NCI-H146 treated with DMSO at 0.1 percent for 48 hours (cell line): ENCODE measurements around the gene PRX.
A peak's percentile ranks its signal among the peaks of the same experiment; 100 is the strongest.
"Not testable (repeated sequence)": the region's sequence is repeated elsewhere in the genome, so short reads cannot be mapped to it uniquely, and the experiment has no call there.

Experiments used
- DNase-seq: peaks from one replicate; lab custom pipeline; 2025; ENCODE audit not compliant: unreplicated experiment; lab: John Stamatoyannopoulos, UW

PRX gene

DNA sequence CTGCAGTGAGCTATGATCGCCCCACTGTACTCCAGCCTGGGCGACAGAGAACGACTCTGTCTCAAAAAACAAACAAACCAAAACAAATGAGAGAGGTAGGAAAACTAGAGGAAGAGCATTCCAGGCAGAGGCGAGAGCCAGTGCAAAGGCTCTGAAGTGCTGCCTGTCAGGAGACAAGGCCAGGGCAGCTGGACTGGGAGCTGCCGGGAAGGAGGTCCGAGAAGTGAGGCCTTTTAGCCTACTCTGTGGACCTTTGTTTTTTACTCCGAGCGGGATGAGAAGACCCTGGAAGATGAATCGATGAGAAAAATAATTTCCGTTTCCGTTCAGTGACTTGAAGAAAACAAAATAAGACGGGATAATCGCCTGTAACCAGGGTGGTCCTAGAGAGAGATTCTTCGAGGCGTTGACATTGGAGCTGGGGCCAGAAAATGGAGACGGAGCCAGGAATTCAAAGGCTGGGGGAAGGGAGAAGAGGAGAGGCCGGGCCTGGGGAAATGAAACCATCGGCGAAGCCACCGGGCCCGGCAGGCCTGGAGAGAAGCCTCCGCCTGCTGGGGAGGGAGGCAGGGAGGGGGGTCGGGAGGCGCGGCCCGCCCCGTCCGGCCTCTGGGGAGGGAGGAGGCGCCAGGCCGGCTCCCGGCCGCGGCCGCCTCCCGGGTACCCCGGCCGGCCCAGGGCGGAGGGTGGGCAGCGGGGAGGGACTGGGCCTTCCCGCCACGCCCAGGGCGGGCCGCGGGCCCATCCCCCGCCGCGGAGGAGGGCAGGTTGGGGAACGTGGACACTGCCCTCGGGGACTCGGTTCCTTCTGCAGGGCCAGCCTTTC is 20.4 kb upstream of the PRX start:
- DNase-seq = peak; percentile 71

DNA sequence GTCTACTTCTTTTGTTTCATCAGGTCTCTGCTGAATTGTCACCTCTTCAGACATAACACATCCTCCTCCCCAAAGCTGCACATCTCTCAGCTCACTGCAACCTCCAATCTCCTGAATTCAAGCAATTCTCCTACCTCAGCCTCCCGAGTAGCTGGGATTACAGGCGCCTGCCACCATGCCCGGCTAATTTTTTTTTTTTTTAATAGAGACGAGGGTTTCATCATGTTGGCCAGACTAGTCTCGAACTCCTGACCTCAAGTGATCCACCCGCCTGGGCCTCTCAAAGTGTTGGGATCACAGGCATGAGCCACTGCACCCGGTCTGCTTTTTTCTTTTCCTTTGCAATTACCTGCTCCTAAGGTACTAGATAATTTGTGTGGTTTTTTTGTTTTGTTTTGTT is 19.6 kb upstream of the PRX start:
- DNase-seq = not testable (repeated sequence)

GRCh38 chr19:40431698-40432097 is 18.5 kb upstream of the PRX start:
- no peak for DNase-seq

GRCh38 chr19:40430242-40430641 is 17.1 kb upstream of the PRX start:
- not testable (repeated sequence) for DNase-seq

- DNase-seq = not testable (repeated sequence)
Observed at GRCh38 chr19:40428197-40428596, 15.0 kb upstream of the PRX start.

DNA sequence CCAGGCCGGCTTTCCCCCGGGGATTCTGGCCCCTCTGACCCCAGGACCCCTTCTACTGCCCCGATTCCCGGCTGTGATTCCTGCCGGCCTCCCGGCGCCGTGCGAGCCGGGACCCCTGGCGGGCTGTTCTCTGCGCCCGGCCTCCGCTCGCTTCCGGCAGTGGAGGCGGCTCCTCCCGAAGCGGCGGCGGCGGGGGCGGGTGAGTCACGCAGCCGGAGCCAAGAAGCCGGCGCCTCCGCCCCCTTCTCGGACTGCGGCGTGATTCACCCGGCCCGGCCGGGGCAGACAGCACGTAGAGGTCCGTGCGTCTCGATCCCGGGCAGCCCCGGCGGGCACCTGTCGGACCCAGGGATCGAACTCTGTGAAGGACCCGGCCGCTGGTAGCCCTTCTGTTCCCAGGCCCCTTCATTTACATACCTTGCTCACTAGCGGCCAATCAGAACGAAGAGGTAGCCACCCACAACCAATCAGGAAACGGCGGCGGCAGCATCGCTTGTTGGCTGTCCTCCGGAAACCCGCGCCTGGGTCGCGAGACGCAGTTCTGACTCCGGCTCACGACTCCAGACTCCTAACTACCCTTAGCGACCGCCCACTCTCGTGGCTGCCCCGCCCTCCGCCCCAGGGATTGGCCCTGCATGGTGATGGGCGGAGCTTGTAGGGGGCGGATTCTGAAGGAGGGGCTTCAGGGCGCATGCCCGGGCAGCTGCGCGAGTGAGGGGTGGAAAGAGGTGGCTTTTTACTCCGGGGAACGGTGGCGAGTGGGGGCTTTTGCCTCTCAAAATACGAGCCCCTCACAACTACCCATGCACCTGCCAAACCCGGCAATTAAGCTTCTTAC is 12.5 kb upstream of the PRX start, which contains the start of gene SERTAD1:
Gene SERTAD1 (minus strand): TSS at position 543 of the 838 bp plus-strand sequence. CDS start 2,446 bp downstream, outside the sequence.
- DNase-seq = peak; percentile 96

DNA sequence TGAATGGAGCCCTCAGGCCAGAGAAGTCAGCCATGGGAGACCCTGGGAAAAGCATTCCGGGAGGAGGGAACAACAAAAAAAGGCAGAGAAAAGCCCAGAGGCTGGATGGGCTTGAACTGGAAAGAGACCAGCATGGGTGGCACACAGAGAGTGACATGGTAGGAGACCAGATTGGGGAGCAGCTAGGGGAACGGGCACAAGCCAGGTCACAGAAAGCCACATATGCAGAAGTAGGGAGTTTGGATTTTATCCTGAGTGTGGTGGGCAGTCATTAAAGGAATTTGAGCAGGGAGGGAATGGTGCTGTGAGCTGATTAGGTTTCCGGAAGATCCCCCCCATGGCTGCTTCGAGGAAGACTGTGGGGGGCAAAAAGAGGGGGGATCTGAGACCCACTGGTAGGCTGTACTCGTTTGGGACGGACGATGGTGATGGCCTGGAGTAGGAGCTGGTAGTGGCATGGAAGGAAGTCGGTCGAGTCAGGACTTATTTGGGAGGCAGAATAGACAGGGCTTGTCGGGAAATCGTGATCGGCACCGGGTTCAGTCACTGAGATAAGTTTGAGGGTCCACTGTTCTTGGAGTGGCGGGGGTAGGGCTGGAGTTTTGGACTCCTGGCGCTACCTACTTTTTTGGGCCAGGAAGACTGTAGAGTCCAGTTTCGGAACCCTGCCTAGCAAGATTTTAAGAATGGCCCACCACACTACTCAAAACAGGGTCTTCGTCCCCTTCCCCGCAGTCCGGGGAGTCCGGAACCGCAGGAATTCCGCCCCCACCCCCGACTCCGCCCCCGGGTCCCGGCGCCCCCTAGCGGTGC is 11.7 kb upstream of the PRX start:
- DNase-seq = no peak

DNA sequence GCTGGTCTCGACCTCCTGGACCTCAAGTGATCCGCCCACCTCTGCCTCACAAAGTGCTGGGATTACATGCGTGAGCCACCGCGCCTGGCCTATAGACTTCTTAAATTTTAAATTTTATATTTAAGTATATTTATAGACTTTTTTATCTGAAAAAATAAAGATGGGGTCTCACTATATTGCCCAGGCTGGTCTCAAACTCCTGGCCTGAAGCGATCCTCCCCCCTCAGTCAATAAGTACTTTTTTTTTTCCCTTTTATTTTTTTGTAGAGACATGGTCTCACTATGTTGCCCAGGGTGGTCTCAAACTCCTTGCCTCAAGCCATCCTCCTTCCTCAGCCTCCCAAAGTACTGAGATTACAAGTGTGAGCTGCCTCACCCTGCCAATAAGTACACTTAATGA is 10.8 kb upstream of the PRX start:
- no peak for DNase-seq

GRCh38 chr19:40422748-40423566 is 9.8 kb upstream of the PRX start:
- DNase-seq = no peak

DNA sequence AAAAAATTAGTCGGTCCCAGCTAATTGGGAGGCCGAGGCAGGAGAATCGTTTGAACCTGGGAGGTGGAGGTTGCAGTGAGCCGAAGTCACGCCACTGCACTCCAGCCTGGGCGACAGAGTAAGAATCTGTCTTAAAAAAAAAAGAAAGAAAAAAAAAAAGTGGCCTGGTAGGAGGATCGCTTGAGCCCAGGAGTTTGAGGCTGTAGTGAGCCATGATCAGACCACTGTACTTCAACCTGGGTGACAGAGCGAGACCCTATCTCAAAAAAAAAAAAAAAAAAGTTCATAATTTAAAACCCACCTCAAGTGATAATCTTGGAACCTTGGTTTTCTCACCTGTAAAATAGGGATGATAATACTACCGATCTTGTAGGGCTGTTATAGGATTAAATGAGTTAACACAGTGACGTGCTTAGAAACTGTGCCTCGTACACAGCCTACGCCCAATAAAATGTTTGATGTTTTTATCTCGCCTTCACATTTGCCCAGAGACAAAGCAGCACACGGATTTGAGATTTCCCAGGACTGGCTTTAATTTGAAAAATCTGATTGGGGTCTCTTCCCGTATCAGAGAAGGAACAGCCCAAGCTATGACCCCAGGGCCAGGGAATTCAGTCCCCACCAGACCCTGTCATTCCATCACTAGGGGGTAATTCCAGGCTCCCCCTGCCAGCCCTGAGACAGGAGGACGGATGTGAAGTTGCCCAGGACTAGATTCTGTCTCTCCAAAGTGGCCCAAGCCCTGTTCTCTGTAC is 9.0 kb upstream of the PRX start:
- DNase-seq = no peak

DNA sequence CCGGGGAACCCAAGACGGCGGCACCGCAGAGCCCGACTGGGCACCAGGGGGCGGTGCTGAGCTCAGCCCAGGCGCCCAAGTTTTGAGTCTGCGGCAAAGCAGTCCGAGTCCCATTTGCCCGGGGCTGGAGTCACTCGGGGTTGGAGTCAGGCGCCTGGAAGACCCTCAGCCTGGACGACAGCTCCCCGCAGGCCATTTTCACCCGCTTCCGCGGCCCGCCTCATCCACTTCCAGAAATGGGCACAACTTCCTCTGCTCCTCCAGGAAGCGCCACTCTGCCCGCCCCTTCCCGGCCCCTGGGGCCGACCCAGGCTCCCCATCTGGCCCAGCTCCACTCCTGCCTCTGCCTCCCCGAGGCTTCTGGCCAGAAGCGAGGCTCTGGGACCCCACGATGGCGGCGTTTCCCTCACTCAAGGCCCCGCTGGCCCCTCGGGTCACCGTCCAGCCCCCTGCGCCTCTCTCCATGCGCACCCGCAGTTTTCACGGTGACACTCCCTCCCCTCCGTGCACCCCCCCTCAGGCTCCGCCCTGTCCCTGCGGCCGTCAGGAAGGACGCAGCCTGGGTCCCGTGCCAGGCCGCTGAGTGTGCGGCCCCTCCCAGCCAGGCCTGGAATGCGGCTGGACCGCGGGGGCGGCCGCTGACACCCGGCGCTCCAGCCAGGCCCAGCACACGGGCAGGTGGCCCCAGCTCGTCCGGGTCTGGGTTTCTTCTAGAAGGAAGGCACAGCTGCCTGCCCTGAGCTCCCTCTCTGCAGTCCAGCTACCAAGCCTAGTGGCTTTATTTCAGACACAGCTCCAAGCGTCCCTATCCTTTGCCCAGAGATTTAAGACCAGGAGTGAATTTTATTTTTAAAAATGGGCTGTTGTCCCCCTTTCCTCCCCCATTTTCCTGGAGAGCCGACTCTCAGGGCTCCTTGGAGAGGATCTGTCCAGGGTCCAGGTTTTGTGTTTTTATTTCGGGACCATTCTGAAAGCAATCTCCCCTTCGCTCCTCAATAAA is 7.9 kb upstream of the PRX start:
- DNase-seq = peak; percentile 23

GRCh38 chr19:40420451-40420765 is 7.2 kb upstream of the PRX start:
- no peak for DNase-seq

GRCh38 chr19:40419780-40420179 is 6.6 kb upstream of the PRX start:
- no peak for DNase-seq

GRCh38 chr19:40419066-40419612 is 6.0 kb upstream of the PRX start:
- DNase-seq = no peak

GRCh38 chr19:40418040-40418439 is 4.9 kb upstream of the PRX start:
- no peak for DNase-seq

DNA sequence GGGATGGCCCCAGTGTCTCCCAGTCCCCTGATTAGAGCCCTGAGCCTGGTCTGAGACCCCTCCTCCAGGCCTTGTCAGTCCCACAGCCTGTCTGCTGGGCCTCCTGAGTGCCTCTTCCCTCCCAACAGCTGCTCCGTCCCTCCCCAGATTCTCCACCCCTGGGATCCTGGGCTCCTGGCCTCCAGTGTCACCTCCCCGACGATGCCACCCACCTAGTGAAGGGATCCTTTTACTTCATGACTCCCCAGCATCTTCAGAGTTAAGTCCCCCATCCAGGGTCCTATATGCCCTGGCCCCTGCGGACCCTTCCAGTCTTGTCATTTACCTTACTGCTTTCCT is 4.4 kb upstream of the PRX start:
- no peak for DNase-seq

DNA sequence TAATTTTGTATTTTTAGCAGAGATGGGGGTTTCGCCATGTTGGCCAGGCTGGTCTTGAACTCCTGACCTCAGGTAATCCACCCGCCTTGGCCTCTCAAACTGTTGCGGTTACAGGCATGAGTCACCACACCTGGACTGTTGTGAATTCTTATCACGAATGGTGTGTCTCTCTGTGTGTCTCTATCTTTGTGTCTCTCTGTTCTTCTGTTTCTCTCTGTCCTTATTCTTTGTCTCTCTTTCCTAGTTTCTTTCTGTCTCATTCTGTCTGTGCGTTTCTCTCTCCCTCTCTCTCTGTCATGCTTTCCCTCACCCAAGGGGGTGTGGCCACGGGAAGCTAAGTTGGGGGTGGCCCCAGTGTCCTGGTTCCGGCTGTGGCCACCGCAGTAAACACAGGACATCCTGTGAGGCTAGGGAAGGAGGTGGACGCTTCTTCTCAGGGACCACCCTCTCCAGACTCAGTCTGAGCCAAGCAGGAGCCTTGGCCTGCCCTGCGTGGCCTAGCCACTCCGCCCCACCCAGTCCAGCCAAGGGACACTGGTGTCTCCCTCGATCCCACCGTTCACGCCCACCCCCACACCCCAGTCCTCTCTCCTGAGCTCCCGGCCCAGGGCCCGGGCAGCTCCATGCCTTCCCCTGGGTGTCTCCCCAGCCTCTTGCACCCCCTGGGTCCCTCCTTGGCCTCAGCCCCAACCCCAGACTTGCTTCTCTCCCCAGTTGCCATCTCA is 3.9 kb upstream of the PRX start:
- DNase-seq = no peak

GRCh38 chr19:40415768-40416167 is 2.6 kb upstream of the PRX start:
- no peak for DNase-seq
